Fibroblast of skin of abdomen (primary cell): Measurements from ENCODE around the gene RNF157.

Source experiments
- DNase-seq: peaks from one replicate; pipeline ENCODE4 v3.0.0-alpha.2; 2013

Gene RNF157

GRCh38 chr17:76139801-76140660, 100.3 kb downstream of the RNF157 start:
- DNase-seq: no peak

DNA sequence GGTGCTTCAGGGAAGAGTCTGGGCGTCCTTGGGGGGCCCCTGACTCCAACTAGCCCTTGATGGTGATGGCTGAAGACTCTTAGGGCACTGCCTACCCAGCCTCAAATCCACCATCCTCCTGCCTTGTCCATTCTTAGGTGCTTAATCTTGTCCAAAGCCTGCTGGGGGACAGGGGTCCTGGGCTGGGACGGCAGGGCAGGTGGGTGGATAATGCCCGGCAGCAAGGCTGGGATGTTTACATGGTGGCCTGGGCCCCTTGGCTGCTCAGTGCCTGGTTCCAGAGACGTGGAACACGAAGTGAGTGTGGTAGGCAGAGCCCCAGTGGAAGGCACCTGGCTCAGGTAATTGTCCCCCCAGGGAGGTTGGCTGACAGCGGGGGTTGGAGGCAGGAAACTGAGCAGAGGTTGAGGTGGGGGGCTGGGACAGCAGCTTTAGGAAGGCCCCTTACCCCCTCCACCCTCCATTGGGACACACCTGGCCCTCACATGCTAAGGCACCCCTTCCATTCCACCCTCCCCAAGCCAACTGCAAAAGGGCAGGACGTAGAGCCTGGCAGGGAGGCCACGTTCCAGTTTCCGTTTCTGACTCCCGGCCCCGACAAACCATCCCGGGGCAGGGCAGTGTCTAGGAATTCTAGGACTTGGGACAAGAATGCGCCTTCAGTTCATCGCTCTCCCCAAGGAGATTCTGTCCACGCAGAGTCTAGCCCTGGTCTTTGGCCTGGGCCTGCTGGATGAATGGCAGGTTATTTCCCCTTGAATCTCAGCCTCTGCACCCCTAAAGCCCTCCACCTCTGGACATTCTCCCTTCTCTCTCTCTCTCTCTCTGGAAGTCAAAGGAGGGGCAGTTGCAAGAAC, 101.2 kb downstream of the RNF157 start:
- DNase-seq: no peak

DNA sequence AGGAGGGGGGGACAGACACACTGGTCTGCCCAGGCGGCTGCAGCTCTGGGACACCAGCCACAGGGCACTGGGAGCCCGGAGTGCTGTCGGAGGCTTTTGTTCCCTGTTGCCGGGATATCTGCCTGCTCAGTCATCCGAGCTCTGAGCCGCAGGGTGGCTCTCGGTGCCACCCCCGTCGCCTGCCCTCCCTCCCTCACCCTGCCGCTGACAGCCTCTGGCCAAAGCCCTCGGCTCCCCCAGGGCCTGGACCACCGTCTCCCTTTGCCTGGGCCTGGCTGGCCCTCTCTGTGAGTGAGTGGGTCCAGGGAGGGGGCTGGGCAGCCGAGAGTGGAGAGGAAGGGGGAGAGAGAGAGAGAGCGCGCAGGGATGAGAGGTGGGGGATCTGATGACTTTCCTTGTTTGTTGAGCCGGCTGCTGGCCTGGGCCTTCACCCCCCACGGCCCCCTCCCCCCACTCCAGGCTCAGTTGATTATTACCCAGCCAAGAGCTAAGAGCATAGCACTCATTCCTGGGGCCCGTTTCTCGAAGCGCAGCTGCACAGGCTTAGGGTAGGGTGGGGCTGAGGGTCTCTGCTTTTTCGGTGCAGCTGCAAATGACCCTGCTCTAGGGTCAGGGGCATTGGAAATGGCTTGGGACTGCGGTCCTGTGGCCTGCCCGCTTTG, 101.9 kb downstream of the RNF157 start:
- DNase-seq: no peak

GRCh38 chr17:76137351-76138233, 102.7 kb downstream of the RNF157 start:
- DNase-seq: no peak

DNA sequence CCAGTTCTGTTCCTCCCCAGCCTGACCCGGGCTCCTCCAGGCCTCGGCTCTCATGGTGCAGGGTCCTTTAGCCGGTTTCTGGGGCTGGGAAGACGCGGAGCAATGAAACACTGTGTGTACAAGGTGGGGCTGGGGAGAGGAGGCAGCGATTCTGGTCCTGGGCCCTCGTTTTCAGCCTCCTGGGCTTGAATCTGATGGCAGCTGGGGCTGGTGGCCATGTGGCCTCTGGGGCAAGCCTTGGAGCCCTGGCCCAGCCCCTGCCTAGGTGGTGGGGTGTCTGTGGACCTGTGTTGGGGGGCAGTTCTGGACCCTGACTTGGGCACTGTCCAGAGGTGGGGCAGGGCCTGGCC, 103.3 kb downstream of the RNF157 start:
- DNase-seq: no peak

DNA sequence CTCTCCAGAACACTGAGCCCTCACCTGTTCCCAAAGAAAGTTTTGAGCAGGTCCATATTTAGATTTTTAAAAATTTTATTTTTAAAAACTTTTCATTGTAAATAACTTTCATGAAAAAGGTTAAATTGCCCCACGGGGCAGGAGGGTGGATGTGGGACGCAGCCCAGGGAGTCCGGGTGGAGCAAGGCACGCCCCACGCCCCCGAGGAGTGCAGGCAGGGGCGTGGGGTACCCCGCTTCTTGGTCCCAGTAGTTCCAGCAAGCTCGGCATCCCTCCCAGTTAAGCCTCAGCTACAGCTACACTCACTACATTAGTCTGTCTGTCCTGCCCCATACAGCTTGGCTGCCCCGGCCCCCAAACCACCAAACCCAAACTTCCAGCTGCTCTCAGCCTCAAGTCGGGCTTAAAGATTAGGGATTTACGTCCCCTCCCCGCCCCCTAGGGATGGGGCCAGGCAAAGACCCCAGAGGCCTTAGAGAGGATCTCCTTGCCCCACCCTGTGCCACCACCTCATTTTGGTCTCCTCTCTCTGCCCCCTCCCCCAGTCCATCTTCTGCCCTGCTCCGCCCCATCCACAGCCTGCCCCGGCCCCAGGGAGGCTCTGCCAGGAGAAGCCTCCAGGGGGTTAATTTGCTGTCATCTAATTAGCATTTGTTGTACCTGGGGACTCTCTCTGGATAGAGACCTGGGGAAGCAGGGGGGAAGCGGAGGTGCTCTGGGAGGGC, 103.9 kb downstream of the RNF157 start:
- DNase-seq: no peak

GRCh38 chr17:76135810-76136188, 104.5 kb downstream of the RNF157 start:
- DNase-seq: no peak

- DNase-seq: no peak
These were observed 105.1 kb downstream of the RNF157 start for GRCh38 chr17:76134911-76135809.

DNA sequence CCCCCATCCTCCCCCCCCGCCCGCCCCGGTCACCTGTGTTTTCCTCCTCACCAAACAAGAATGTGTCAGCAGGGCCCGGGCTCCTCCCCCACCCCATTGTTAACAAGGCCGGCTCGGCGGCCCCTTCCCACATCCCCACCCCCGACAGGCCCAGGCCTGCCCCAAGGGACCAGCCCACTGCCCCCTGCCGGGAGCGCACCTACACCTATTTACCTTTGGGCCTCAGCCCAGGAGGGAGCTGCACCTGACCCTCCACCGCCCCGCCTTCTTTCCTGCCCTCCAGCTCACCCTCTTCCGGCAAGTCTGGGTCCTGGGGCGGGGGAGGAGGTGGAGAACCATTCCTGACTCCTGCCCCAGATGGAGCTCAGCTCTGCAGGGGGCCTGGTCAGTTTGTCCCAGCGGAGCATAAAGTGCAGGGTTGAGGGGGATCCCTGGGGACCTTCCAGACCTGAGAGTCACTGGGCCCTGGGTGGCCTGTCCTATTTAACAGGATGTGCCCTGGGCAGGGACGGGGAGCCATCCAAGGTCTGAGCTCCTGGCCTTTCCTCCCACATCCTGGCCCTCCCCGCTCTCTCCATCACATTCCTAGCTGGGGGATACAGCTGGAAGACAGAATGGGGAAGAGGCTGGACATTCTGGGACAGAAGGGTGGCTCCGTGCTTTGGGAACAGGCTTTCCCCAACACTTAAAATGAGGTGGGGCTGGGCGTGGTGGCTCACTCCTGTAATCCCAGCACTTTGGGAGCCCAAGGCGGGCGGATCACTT, 107.5 kb downstream of the RNF157 start:
- no peak for DNase-seq

- no peak for DNase-seq
These were observed 108.4 kb downstream of the RNF157 start for GRCh38 chr17:76131692-76132573.

- DNase-seq: no peak
These were observed 109.1 kb downstream of the RNF157 start for GRCh38 chr17:76131051-76131691.

DNA sequence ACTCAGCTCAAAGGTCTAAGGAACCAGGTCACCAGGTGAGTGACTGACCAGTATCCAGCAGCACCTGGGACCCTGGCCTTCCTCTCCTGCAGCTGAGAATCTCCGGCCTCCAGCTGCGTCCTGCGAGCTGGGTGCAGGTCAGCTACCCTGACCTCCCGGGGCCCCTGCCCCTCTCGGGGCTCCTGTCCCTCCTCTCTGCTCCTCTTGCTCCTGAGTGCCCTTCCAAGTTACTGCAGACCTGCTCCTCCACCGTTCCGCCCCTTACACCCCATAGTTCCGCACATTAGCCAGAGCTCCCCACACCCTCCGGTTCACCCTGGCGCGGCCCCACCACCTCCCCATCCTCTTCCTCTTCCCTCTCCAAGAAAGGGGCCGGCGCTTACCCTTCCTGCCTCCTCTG, 109.8 kb downstream of the RNF157 start:
- DNase-seq: no peak

DNA sequence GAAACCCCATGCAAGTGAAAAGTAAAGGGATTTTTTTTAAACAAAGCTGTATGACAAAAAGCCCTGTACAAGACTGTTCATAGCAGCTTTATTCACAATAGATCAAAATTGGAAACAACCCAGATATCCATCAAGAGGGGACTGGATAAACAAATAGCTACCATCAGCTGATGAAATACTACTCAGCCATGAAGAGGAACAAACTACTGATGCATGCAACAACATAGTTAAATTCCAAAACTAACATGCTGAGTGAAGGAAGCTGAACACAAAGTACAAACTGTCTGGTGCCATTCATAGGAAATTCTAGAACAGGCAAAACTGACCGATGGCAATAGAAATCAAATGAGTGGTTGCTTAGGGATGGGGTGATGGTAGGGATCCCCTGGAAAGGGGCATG, 114.4 kb downstream of the RNF157 start:
- DNase-seq: no peak

DNA sequence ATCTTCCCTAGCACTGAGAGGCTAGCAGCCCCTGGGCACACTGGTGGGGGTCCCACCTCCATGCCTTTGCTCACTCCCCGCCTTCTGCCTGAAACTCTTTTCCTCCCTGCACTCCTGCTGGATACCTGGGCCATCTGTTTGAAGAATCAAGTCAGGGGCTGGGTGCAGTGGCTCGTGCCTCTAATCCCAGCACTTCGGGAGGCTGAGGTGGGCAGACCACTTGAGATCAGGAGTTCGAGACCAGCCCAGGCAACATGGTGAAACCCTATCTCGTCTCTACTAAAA, 115.0 kb downstream of the RNF157 start:
- no peak for DNase-seq

GRCh38 chr17:76124582-76125390, 115.5 kb downstream of the RNF157 start:
- no peak for DNase-seq

DNA sequence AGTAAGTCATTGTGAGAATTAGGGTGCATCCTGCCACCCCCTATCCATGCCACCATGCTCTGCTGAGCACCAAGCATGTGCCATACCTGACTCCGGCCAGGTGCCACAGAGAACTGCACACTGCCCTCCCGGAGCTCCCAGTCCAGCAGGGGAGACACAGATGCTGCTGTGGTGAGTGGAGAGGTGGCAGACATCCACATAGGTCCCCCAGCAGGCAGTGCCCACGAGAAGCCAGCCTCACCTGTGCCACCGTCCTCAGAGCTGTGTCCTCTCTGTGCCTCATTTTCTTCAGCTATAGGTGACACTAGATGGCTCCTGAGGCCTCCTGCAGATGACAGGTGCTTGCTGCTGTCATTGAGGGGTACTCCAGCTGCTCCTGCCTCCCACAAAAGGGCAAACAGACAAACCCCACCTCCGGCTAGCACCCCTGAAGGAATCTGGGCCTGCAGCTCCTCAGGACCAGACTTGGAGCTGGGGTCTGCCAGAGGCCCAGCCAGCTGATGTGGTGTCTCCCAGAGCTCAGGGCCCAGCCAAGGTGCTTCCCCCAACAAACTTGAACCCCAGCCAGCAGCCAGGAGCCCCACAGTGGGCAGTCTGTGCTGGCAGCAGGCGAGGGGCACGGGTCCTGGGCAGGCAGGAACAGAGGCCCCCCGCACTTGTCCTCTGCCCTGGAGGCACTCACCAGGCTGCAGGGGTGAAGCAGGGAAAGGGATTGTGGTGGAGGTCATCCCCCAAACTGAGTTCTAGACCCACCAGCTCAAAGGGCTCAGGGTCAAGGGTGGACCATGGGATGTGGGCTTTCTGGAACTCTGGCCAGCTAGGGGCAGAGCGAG, 116.3 kb downstream of the RNF157 start:
- DNase-seq: no peak

GRCh38 chr17:76123191-76123499, 117.1 kb downstream of the RNF157 start:
- no peak for DNase-seq
